ENCODE measurements around the gene BABAM2.
"Not testable (repeated sequence)": the region's sequence is repeated elsewhere in the genome, so short reads cannot be mapped to it uniquely, and the experiment has no call there.

The BABAM2 gene

GRCh38 chr2:27978761-27979160, 88.2 kb downstream of the BABAM2 start:
- DNase-seq (ENCODE audit: low spot score), result not testable (repeated sequence)

- DNase-seq (ENCODE audit: low spot score), result no peak
Observed at GRCh38 chr2:27980242-27980641, 89.7 kb downstream of the BABAM2 start.

GRCh38 chr2:27984153-27984552, 93.6 kb downstream of the BABAM2 start:
- no peak for DNase-seq (ENCODE audit: low spot score)

- no peak for DNase-seq (ENCODE audit: low spot score)
Observed at GRCh38 chr2:27988306-27988705, 97.8 kb downstream of the BABAM2 start.

GRCh38 chr2:27988718-27989117, 98.2 kb downstream of the BABAM2 start:
- DNase-seq (ENCODE audit: low spot score), result no peak

- no peak for DNase-seq (ENCODE audit: low spot score)
Observed at GRCh38 chr2:27989149-27989548, 98.6 kb downstream of the BABAM2 start.

- no peak for DNase-seq (ENCODE audit: low spot score)
Observed at GRCh38 chr2:27990030-27990590, 99.6 kb downstream of the BABAM2 start.

GRCh38 chr2:27991146-27991545, 100.6 kb downstream of the BABAM2 start:
- no peak for DNase-seq (ENCODE audit: low spot score)

- peak; percentile 61 for DNase-seq (ENCODE audit: low spot score)
Observed at GRCh38 chr2:27992787-27993401, 102.4 kb downstream of the BABAM2 start.

- DNase-seq (ENCODE audit: low spot score), result peak; percentile 31
Observed at GRCh38 chr2:27993402-27993787, 102.9 kb downstream of the BABAM2 start.

GRCh38 chr2:27993950-27994728, 103.6 kb downstream of the BABAM2 start:
- no peak for DNase-seq (ENCODE audit: low spot score)

- no peak for DNase-seq (ENCODE audit: low spot score)
Observed at GRCh38 chr2:27996156-27996922, 105.8 kb downstream of the BABAM2 start.

- DNase-seq (ENCODE audit: low spot score), result no peak
Observed at GRCh38 chr2:28000287-28000686, 109.8 kb downstream of the BABAM2 start.

- DNase-seq (ENCODE audit: low spot score), result no peak
Observed at GRCh38 chr2:28002181-28002580, 111.7 kb downstream of the BABAM2 start.

GRCh38 chr2:28004086-28004485, 113.6 kb downstream of the BABAM2 start:
- DNase-seq (ENCODE audit: low spot score), result peak; percentile 44

- no peak for DNase-seq (ENCODE audit: low spot score)
Observed at GRCh38 chr2:28009732-28010131, 119.2 kb downstream of the BABAM2 start.

GRCh38 chr2:28011322-28011737, 120.8 kb downstream of the BABAM2 start:
- no peak for DNase-seq (ENCODE audit: low spot score)

- DNase-seq (ENCODE audit: low spot score), result not testable (repeated sequence)
Observed at GRCh38 chr2:28018474-28018873, 127.9 kb downstream of the BABAM2 start.

GRCh38 chr2:28019521-28019920, 129.0 kb downstream of the BABAM2 start:
- DNase-seq (ENCODE audit: low spot score), result not testable (repeated sequence)

- no peak for DNase-seq (ENCODE audit: low spot score)
Observed at GRCh38 chr2:28021898-28022297, 131.4 kb downstream of the BABAM2 start.

GRCh38 chr2:28025123-28025522, 134.6 kb downstream of the BABAM2 start:
- no peak for DNase-seq (ENCODE audit: low spot score)

- not testable (repeated sequence) for DNase-seq (ENCODE audit: low spot score)
Observed at GRCh38 chr2:28026230-28026629, 135.7 kb downstream of the BABAM2 start.

- DNase-seq (ENCODE audit: low spot score), result no peak
Observed at GRCh38 chr2:28028025-28028424, 137.5 kb downstream of the BABAM2 start.

All from GM03348 (cell line).